Measurements from ENCODE around the gene CFAP92. TPM values are rescaled to one million over a fixed set of nuclear protein-coding genes. Genes with fewer than 3 reads are reported as not detected.

Gene CFAP92
- total RNA-seq, 2 experiments from 2014 or later, result 0.19 to 0.45 TPM

- H3K27me3 ChIP-seq (ENCODE audit: control insufficient read depth in 1 of 2, insufficient read depth in 2 of 2, low read length in 2 of 2), result no peaks in the 10 kb centered on the region
- H3K9me3 Mint-ChIP-seq, result no peaks in the 10 kb centered on the region
- no peaks in the 10 kb centered on the region for H3K36me3 Mint-ChIP-seq (ENCODE audit: low read depth)
- POLR2A ChIA-PET, result interaction anchor here (0.5 kb wide), 1 partner anchor 189 kb away, joined by 3 read pairs; no protein-coding TSS in a partner anchor
- no peak for TF ChIP-seq CTCF (IDR thresholded peaks at IDR 0.05)
- no peaks in the 10 kb centered on the region for H3K27me3 Mint-ChIP-seq
- H3K4me1 ChIP-seq (ENCODE audit: insufficient read depth, low read length), result peaks cover 5% of the 10 kb centered on the region
- no peak overlapping the region for H3K27ac Mint-ChIP-seq
- H3K9me3 ChIP-seq (ENCODE audit: control insufficient read depth in 1 of 2, insufficient read depth in 1 of 2, low read length in 2 of 2), result no peaks in the 10 kb centered on the region
- no peaks in the 10 kb centered on the region for H3K36me3 ChIP-seq (ENCODE audit: insufficient read depth, low read length)
- H3K4me3 Mint-ChIP-seq, result no peak overlapping the region
- ATAC-seq (ENCODE audit: poor library complexity) (no peak), DNase-seq (no peak)
- CTCF ChIA-PET, result interaction anchor here (1.0 kb wide), 1 partner anchor 278 kb away, joined by 3 read pairs; no protein-coding TSS in a partner anchor
- no peak overlapping the region for H3K27ac ChIP-seq (ENCODE audit: low read depth in 1 of 2, low read length in 2 of 2)
- intact Hi-C loops (cut with DNase I, micrococcal nuclease), result no loop called here
- peaks cover 11% of the 10 kb centered on the region for H3K4me1 Mint-ChIP-seq (ENCODE audit: low read depth)
- no peak overlapping the region for H3K4me3 ChIP-seq (ENCODE audit: low read length)
These were observed 26.0 kb downstream of the CFAP92 start for GRCh38 chr3:128967748-128968355.

- Mint-ChIP-seq H3K27ac (no peak overlapping the region), H3K4me3 (no peak overlapping the region), H3K4me1 (ENCODE audit: low read depth) (peaks cover 11% of the 10 kb centered on the region), H3K27me3 (no peaks in the 10 kb centered on the region), H3K9me3 (no peaks in the 10 kb centered on the region), H3K36me3 (ENCODE audit: low read depth) (no peaks in the 10 kb centered on the region)
- Histone ChIP-seq H3K36me3 (ENCODE audit: insufficient read depth, low read length) (no peaks in the 10 kb centered on the region), H3K27ac (ENCODE audit: low read depth in 1 of 2, low read length in 2 of 2) (no peak overlapping the region), H3K27me3 (ENCODE audit: control insufficient read depth in 1 of 2, insufficient read depth in 2 of 2, low read length in 2 of 2) (no peaks in the 10 kb centered on the region), H3K9me3 (ENCODE audit: control insufficient read depth in 1 of 2, insufficient read depth in 1 of 2, low read length in 2 of 2) (no peaks in the 10 kb centered on the region), H3K4me3 (ENCODE audit: low read length) (no peak overlapping the region), H3K4me1 (ENCODE audit: insufficient read depth, low read length) (peaks cover 5% of the 10 kb centered on the region)
- CTCF ChIA-PET, result interaction anchor here (1.5 kb wide), 1 partner anchor 51 kb away, joined by 5 read pairs; no protein-coding TSS in a partner anchor
- DNase-seq (no peak), ATAC-seq (ENCODE audit: poor library complexity) (no peak)
- intact Hi-C loops (cut with DNase I, micrococcal nuclease), result no loop called here
- no peak for TF ChIP-seq CTCF (IDR thresholded peaks at IDR 0.05)
- POLR2A ChIA-PET, result no interaction called here
These were observed 28.1 kb downstream of the CFAP92 start for GRCh38 chr3:128965818-128966217.

GRCh38 chr3:128965280-128965679 is 28.6 kb downstream of the CFAP92 start:
- no peak for ATAC-seq (ENCODE audit: poor library complexity)
- Histone ChIP-seq H3K9me3 (ENCODE audit: control insufficient read depth in 1 of 2, insufficient read depth in 1 of 2, low read length in 2 of 2) (no peaks in the 10 kb centered on the region), H3K4me1 (ENCODE audit: insufficient read depth, low read length) (peaks cover 4% of the 10 kb centered on the region), H3K36me3 (ENCODE audit: insufficient read depth, low read length) (no peaks in the 10 kb centered on the region), H3K27ac (ENCODE audit: low read depth in 1 of 2, low read length in 2 of 2) (no peak overlapping the region), H3K27me3 (ENCODE audit: control insufficient read depth in 1 of 2, insufficient read depth in 2 of 2, low read length in 2 of 2) (no peaks in the 10 kb centered on the region), H3K4me3 (ENCODE audit: low read length) (no peak overlapping the region)
- intact Hi-C loops (cut with DNase I, micrococcal nuclease), result no loop called here
- Mint-ChIP-seq H3K27me3 (no peaks in the 10 kb centered on the region), H3K27ac (no peak overlapping the region), H3K9me3 (no peaks in the 10 kb centered on the region), H3K4me3 (no peak overlapping the region), H3K36me3 (ENCODE audit: low read depth) (no peaks in the 10 kb centered on the region), H3K4me1 (ENCODE audit: low read depth) (peaks cover 8% of the 10 kb centered on the region)
- ChIA-PET POLR2A (no interaction called here), CTCF (no interaction called here)
- TF ChIP-seq CTCF (IDR thresholded peaks at IDR 0.05), result no peak
- DNase-seq, result no peak
